ENCODE data around the gene NFATC2.

NFATC2 gene

GRCh38 chr20:51554538-51555165 lies 12.1 kb upstream of the NFATC2 start:
- peaks cover 10% of the 10 kb centered on the region; the same call in 1 of the 2 replicates for H3K27me3 ChIP-seq (ENCODE audit: insufficient read depth, low read length)
- H3K9me3 ChIP-seq (ENCODE audit: low read length), result no peaks in the 10 kb centered on the region
- H3K4me3 ChIP-seq (ENCODE audit: low read depth, low read length, poor library complexity, severe bottlenecking), result no peak overlapping the region
- H3K9ac ChIP-seq (ENCODE audit: low read length), result no peak overlapping the region
- H3K79me2 ChIP-seq (ENCODE audit: insufficient read depth, low read length), result no peaks in the 10 kb centered on the region
- no peak overlapping the region for H3K4me2 ChIP-seq (ENCODE audit: low read length)
- no peaks in the 10 kb centered on the region for H3F3A ChIP-seq (ENCODE audit: insufficient read depth, low read length)
- H2AFZ ChIP-seq (ENCODE audit: low read length), result no peak overlapping the region
- TF ChIP-seq CTCF (IDR thresholded peaks at IDR 0.05; ENCODE audit: low read length) (no peak), EZH2 (IDR thresholded peaks at IDR 0.05; ENCODE audit: borderline replicate concordance, low read length) (no peak)
- peaks cover 12% of the 10 kb centered on the region for H3K4me1 ChIP-seq (ENCODE audit: insufficient read depth, low read length, severe bottlenecking)
- H4K20me1 ChIP-seq (ENCODE audit: insufficient read depth, low read length), result no peaks in the 10 kb centered on the region
- no peaks in the 10 kb centered on the region for H3K9me2 ChIP-seq (ENCODE audit: low read depth, low read length)
- no peak overlapping the region for H3K27ac ChIP-seq (ENCODE audit: low read depth, low read length, poor library complexity, severe bottlenecking)
- no peaks in the 10 kb centered on the region; the same call in 1 of the 2 replicates for H3K36me3 ChIP-seq (ENCODE audit: insufficient read depth, low read length)

DNA sequence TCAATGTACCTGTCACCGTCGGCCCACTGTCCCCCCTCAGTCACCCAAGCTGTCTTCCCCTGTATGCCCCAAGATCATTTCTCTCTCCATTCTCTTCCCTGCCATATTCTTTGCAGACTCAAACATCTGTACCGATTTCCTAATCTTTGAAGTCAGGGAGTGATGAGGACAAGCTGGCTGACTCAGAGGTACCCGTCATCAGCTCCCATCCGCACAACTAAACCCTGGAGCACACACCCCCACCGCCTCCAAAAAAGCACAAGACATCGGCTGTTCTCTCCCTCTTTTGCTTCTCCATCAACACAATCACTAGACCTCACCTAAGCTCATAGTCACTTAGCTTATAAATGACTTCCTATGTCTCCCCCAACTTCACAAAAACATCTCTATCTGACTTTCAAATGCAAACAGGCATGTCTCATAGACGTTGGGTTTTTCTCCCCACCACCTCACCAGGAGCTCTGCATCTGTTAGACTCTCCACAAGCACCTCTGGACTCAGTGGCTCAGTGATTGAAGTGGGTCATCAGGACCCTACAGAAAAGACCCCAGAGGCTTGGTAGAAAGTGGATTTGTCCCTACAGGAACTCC lies 11.5 kb upstream of the NFATC2 start:
- no peak overlapping the region for H2AFZ ChIP-seq (ENCODE audit: low read length)
- H3K4me1 ChIP-seq (ENCODE audit: insufficient read depth, low read length, severe bottlenecking), result peaks cover 12% of the 10 kb centered on the region
- no peaks in the 10 kb centered on the region for H3F3A ChIP-seq (ENCODE audit: insufficient read depth, low read length)
- TF ChIP-seq EZH2 (IDR thresholded peaks at IDR 0.05; ENCODE audit: borderline replicate concordance, low read length) (no peak), CTCF (IDR thresholded peaks at IDR 0.05; ENCODE audit: low read length) (no peak)
- H4K20me1 ChIP-seq (ENCODE audit: insufficient read depth, low read length), result no peaks in the 10 kb centered on the region
- H3K9me3 ChIP-seq (ENCODE audit: low read length), result no peaks in the 10 kb centered on the region
- H3K27ac ChIP-seq (ENCODE audit: low read depth, low read length, poor library complexity, severe bottlenecking), result no peak overlapping the region
- H3K9me2 ChIP-seq (ENCODE audit: low read depth, low read length), result no peaks in the 10 kb centered on the region
- H3K36me3 ChIP-seq (ENCODE audit: insufficient read depth, low read length), result no peaks in the 10 kb centered on the region; the same call in 1 of the 2 replicates
- no peaks in the 10 kb centered on the region for H3K79me2 ChIP-seq (ENCODE audit: insufficient read depth, low read length)
- H3K27me3 ChIP-seq (ENCODE audit: insufficient read depth, low read length), result peaks cover 10% of the 10 kb centered on the region; the same call in 1 of the 2 replicates
- no peak overlapping the region for H3K9ac ChIP-seq (ENCODE audit: low read length)
- H3K4me2 ChIP-seq (ENCODE audit: low read length), result no peak overlapping the region
- no peak overlapping the region for H3K4me3 ChIP-seq (ENCODE audit: low read depth, low read length, poor library complexity, severe bottlenecking)

DNA sequence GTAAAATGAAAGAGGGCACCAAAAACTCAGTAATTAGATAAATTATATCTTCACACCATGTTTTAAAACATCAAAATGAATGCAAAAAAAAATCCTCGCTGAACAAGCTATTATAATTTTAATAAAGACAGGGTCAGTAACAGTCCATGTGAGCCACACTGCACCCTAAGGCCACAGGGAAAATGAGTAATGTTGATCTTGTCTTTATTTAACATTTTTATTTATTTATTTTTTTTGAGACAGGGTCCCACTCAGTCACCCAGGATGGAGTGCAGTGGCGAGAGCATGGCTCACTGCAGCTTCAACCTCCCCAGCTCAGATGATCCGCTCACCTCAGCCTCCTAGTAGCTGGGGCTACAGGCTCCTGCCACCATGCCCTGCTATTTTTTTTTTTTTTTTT lies 8.7 kb upstream of the NFATC2 start:
- no peak overlapping the region for H3K4me2 ChIP-seq (ENCODE audit: low read length)
- H3K79me2 ChIP-seq (ENCODE audit: insufficient read depth, low read length), result no peaks in the 10 kb centered on the region
- no peaks in the 10 kb centered on the region for H3F3A ChIP-seq (ENCODE audit: insufficient read depth, low read length)
- peaks cover 12% of the 10 kb centered on the region for H3K4me1 ChIP-seq (ENCODE audit: insufficient read depth, low read length, severe bottlenecking)
- H3K4me3 ChIP-seq (ENCODE audit: low read depth, low read length, poor library complexity, severe bottlenecking), result no peak overlapping the region
- peaks cover 7% of the 10 kb centered on the region; the same call in 1 of the 2 replicates for H3K27me3 ChIP-seq (ENCODE audit: insufficient read depth, low read length)
- no peak overlapping the region for H3K27ac ChIP-seq (ENCODE audit: low read depth, low read length, poor library complexity, severe bottlenecking)
- no peaks in the 10 kb centered on the region; the same call in 1 of the 2 replicates for H3K36me3 ChIP-seq (ENCODE audit: insufficient read depth, low read length)
- H4K20me1 ChIP-seq (ENCODE audit: insufficient read depth, low read length), result no peaks in the 10 kb centered on the region
- H3K9ac ChIP-seq (ENCODE audit: low read length), result no peak overlapping the region
- TF ChIP-seq CTCF (IDR thresholded peaks at IDR 0.05; ENCODE audit: low read length) (no peak), EZH2 (IDR thresholded peaks at IDR 0.05; ENCODE audit: borderline replicate concordance, low read length) (no peak)
- no peaks in the 10 kb centered on the region for H3K9me3 ChIP-seq (ENCODE audit: low read length)
- H3K9me2 ChIP-seq (ENCODE audit: low read depth, low read length), result no peaks in the 10 kb centered on the region
- H2AFZ ChIP-seq (ENCODE audit: low read length), result no peak overlapping the region
